ENCODE data around the gene FNIP1. TPM values are rescaled to one million over a fixed set of nuclear protein-coding genes. Genes with fewer than 3 reads are reported as not detected.

Gene FNIP1
- total and polyA plus RNA-seq, 2 of the 13 experiments (the other 11 are each of a cell fraction or from before 2014, with no cell fraction given), result 10.9 to 29.3 TPM

DNA sequence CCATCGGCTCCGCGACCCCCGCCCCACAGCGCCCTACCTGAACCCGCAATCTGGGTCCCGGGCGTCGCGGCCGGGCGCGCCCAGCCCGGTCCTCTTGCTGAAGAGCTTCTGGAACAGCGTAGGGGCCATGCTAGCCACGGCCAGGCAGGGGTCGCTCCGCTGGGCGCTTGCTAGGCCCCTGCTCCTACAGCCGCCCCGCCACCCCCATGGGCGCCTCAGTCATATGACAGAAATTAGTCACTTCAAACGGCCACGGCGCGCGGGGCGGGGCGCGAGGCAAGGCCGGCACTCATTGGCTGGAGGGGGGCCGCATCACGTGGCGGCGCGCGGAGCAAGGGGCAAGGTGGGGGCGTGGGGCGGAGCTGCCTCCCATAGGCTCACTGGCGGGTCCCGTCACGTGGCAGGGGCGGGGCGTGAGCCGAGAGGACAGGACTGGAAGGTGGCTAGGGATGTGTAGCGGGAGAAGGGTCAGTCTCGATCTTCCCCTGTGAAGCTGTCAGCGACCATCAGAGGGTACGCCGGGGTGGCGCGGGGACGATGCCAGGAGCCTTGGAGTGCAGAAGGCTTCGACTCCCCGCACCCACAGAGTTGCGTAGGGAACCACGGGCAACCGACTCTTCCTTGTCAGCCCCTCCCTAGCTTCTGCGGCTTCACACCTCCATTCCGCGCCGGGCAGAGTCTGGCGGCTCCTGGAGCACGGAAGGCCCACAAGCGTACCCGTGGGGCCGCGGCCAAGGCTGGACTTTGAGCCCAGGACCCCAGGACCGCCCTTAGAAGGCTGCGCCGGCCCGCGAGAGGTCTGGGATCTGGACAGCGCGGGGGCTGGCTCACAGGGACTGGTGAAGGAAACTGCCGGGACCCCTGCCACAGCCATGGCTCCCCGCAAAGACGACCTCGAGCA lies at the start of gene FNIP1 (continued):
- TF ChIP-seq ZBTB21 (CRISPR knock-in tag; IDR thresholded peaks at IDR 0.05) (0 out of 2 replicates have a peak, but pooled peaks have one; percentile 20), HDAC1 (CRISPR knock-in tag; IDR thresholded peaks at IDR 0.05) (peak; percentile 93), SALL2 (CRISPR knock-in tag; IDR thresholded peaks at IDR 0.05) (peak; percentile 96), AHR (CRISPR knock-in tag; IDR thresholded peaks at IDR 0.05) (peak; percentile 80; the same call in 1 of the 2 replicates), PHF8 (CRISPR knock-in tag; IDR thresholded peaks at IDR 0.05) (peak; percentile 88), FIP1L1 (IDR thresholded peaks at IDR 0.05; ENCODE audit: borderline replicate concordance, insufficient read depth, low read depth, low read length) (no peak), ELF3 (CRISPR knock-in tag; IDR thresholded peaks at IDR 0.05) (peak; percentile 63; the same call in 1 of the 2 replicates), ZNF879 (CRISPR knock-in tag; IDR thresholded peaks at IDR 0.05) (no peak), ZFY (CRISPR knock-in tag; IDR thresholded peaks at IDR 0.05) (peak; percentile 94), SETDB1 (CRISPR knock-in tag; IDR thresholded peaks at IDR 0.05; ENCODE audit: borderline replicate concordance) (no peak), KDM2A (CRISPR knock-in tag; IDR thresholded peaks at IDR 0.05; ENCODE audit: borderline replicate concordance, low read depth) (peak; percentile 81; the same call in 1 of the 2 replicates), PPARG (CRISPR knock-in tag; conservative IDR thresholded peaks at IDR 0.05) (peak; percentile 45), ZNF589 (CRISPR knock-in tag; conservative IDR thresholded peaks at IDR 0.05) (peak; percentile 75), ZNF891 (CRISPR knock-in tag; IDR thresholded peaks at IDR 0.05) (peak; percentile 32), REL (CRISPR knock-in tag; conservative IDR thresholded peaks at IDR 0.05) (peak; percentile 90), ZBTB7A (CRISPR knock-in tag; IDR thresholded peaks at IDR 0.05) (peak; percentile 97)
- TF ChIP-seq, protein P1, sequence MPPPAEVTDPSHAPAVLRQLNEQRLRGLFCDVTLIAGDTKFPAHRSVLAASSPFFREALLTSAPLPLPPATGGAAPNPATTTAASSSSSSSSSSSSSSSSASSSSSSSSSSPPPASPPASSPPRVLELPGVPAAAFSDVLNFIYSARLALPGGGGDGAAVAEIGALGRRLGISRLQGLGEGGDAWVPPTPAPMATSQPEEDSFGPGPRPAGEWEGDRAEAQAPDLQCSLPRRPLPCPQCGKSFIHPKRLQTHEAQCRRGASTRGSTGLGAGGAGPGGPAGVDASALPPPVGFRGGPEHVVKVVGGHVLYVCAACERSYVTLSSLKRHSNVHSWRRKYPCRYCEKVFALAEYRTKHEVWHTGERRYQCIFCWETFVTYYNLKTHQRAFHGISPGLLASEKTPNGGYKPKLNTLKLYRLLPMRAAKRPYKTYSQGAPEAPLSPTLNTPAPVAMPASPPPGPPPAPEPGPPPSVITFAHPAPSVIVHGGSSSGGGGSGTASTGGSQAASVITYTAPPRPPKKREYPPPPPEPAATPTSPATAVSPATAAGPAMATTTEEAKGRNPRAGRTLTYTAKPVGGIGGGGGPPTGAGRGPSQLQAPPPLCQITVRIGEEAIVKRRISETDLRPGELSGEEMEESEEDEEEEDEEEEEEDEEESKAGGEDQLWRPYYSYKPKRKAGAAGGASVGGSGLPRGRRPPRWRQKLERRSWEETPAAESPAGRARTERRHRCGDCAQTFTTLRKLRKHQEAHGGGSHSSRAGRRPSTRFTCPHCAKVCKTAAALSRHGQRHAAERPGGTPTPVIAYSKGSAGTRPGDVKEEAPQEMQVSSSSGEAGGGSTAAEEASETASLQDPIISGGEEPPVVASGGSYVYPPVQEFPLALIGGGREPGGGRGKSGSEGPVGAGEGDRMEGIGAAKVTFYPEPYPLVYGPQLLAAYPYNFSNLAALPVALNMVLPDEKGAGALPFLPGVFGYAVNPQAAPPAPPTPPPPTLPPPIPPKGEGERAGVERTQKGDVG (CRISPR knock-in tag; IDR thresholded peaks at IDR 0.05; ENCODE audit: borderline replicate concordance), result 0 out of 2 replicates have a peak, but pooled peaks have one; percentile 61
- TF ChIP-seq, protein P2, sequence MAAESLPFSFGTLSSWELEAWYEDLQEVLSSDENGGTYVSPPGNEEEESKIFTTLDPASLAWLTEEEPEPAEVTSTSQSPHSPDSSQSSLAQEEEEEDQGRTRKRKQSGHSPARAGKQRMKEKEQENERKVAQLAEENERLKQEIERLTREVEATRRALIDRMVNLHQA (CRISPR knock-in tag; IDR thresholded peaks at IDR 0.05), result no peak
- TF ChIP-seq, protein P3, sequence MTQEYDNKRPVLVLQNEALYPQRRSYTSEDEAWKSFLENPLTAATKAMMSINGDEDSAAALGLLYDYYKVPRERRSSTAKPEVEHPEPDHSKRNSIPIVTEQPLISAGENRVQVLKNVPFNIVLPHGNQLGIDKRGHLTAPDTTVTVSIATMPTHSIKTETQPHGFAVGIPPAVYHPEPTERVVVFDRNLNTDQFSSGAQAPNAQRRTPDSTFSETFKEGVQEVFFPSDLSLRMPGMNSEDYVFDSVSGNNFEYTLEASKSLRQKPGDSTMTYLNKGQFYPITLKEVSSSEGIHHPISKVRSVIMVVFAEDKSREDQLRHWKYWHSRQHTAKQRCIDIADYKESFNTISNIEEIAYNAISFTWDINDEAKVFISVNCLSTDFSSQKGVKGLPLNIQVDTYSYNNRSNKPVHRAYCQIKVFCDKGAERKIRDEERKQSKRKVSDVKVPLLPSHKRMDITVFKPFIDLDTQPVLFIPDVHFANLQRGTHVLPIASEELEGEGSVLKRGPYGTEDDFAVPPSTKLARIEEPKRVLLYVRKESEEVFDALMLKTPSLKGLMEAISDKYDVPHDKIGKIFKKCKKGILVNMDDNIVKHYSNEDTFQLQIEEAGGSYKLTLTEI (CRISPR knock-in tag; conservative IDR thresholded peaks at IDR 0.05), result no peak
- TF ChIP-seq, protein P4, sequence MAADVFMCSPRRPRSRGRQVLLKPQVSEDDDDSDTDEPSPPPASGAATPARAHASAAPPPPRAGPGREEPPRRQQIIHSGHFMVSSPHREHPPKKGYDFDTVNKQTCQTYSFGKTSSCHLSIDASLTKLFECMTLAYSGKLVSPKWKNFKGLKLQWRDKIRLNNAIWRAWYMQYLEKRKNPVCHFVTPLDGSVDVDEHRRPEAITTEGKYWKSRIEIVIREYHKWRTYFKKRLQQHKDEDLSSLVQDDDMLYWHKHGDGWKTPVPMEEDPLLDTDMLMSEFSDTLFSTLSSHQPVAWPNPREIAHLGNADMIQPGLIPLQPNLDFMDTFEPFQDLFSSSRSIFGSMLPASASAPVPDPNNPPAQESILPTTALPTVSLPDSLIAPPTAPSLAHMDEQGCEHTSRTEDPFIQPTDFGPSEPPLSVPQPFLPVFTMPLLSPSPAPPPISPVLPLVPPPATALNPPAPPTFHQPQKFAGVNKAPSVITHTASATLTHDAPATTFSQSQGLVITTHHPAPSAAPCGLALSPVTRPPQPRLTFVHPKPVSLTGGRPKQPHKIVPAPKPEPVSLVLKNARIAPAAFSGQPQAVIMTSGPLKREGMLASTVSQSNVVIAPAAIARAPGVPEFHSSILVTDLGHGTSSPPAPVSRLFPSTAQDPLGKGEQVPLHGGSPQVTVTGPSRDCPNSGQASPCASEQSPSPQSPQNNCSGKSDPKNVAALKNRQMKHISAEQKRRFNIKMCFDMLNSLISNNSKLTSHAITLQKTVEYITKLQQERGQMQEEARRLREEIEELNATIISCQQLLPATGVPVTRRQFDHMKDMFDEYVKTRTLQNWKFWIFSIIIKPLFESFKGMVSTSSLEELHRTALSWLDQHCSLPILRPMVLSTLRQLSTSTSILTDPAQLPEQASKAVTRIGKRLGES (CRISPR knock-in tag; IDR thresholded peaks at IDR 0.05; ENCODE audit: borderline replicate concordance), result peak; percentile 79; the same call in 1 of the 2 replicates

All from HepG2 (cell line).